SK-N-SH (cell line): ENCODE data around the gene PLP2.

Experiments used
- EP300 ChIP-seq, 2 experiments: IDR thresholded peaks; 2 replicates each; pipeline versions ENCODE4 v1.4.0 to v1.6.1; 2012; ENCODE audit warnings: borderline replicate concordance in 1 of 2, low read depth in 1 of 2, low read length in 1 of 2
- GABPA ChIP-seq: IDR thresholded peaks from 2 replicates; pipeline ENCODE4 v1.4.0; 2012; ENCODE audit warnings: low read depth, mild to moderate bottlenecking
- RFX5 ChIP-seq: IDR thresholded peaks from 2 replicates; pipeline ENCODE4 v1.6.1; 2012; ENCODE audit warnings: mild to moderate bottlenecking, improper control_type of control experiment, low read length
- TF ChIP-seq, protein P1 (sequence below): fragments of 200-600 bp; sonication (generic); IDR thresholded peaks from 2 replicates; pipeline ENCODE4 v1.6.1; 2017; ENCODE audit warnings: antibody characterized with exemption, mild to moderate bottlenecking, moderate library complexity

DNA sequence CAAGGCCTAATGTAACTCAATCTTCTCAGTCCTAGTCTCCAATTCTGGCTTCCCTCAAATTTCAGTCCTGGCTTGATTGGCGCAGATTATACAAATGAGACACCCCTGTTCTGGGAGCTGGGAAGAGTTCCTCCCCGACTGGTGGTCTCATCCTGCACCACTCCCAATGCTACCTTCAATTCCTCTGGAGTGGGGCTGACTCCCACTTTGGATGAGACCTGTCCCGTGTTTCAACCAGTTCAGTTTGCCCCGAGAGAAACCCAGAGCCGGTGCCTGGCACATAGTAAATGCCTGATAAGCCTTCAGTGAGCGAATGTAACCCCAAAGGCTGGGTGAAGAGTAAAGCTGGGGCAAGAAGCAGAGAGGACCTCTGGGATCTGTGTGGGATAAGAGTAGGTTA is 32.3 kb downstream of the PLP2 start:
- TF ChIP-seq, protein P1, sequence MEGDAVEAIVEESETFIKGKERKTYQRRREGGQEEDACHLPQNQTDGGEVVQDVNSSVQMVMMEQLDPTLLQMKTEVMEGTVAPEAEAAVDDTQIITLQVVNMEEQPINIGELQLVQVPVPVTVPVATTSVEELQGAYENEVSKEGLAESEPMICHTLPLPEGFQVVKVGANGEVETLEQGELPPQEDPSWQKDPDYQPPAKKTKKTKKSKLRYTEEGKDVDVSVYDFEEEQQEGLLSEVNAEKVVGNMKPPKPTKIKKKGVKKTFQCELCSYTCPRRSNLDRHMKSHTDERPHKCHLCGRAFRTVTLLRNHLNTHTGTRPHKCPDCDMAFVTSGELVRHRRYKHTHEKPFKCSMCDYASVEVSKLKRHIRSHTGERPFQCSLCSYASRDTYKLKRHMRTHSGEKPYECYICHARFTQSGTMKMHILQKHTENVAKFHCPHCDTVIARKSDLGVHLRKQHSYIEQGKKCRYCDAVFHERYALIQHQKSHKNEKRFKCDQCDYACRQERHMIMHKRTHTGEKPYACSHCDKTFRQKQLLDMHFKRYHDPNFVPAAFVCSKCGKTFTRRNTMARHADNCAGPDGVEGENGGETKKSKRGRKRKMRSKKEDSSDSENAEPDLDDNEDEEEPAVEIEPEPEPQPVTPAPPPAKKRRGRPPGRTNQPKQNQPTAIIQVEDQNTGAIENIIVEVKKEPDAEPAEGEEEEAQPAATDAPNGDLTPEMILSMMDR = no peak
- TF ChIP-seq RFX5 (no peak), EP300 (IDR thresholded peaks at IDR 0.05; ENCODE audit: borderline replicate concordance in 1 of 2, low read depth in 1 of 2, low read length in 1 of 2) (no peak), GABPA (no peak)
